ENCODE results near the gene LRRC25.
"Not testable (repeated sequence)": the region's sequence is repeated elsewhere in the genome, so short reads cannot be mapped to it uniquely, and the experiment has no call there.

The LRRC25 gene

DNA sequence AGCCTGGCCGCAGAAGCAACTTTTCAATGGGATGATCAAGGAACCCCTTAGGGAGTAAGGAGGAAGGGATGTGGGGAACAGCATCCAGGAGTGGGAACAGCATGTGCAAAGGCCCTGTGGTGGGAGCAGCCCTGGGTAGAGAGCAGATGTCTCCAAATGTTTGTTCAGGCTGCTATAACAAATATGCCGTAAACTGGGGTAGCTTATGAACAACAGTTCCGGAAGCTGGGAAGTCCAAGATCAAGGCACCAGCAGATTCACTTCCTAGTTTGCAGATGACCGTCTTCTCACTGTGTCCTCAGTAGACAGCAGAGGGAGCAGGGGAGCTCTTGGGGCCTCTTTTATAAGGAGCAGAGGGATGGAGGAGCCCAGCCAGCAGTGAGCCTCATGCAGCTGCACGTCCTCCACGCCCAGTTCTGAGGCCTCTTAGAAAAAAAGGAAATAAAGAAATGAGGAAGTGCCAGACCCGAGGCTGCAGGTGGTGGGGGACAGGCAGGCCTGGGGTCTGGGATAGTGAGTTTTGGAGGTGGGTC is 4.2 kb upstream of the LRRC25 start:
- peak; percentile 97 for DNase-seq

DNA sequence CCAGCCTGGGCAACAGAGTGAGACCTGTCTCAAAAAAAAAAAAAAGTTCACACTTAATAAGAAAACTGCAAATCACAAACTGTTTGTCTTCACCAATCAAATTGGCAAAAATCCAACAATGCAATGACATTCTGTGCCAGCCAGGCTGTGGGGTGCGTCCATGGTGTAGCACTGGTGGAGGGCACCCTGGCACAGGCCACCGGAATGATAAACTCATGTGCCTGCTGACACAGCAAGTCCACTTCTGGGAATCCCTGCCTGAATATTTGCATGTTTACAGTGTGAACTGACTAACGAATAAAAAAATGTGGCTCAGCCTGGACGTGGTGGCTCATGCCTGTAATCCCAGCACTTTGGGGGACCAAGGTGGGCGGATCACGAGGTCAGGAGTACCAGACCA is 1.6 kb upstream of the LRRC25 start:
- no peak for DNase-seq

DNA sequence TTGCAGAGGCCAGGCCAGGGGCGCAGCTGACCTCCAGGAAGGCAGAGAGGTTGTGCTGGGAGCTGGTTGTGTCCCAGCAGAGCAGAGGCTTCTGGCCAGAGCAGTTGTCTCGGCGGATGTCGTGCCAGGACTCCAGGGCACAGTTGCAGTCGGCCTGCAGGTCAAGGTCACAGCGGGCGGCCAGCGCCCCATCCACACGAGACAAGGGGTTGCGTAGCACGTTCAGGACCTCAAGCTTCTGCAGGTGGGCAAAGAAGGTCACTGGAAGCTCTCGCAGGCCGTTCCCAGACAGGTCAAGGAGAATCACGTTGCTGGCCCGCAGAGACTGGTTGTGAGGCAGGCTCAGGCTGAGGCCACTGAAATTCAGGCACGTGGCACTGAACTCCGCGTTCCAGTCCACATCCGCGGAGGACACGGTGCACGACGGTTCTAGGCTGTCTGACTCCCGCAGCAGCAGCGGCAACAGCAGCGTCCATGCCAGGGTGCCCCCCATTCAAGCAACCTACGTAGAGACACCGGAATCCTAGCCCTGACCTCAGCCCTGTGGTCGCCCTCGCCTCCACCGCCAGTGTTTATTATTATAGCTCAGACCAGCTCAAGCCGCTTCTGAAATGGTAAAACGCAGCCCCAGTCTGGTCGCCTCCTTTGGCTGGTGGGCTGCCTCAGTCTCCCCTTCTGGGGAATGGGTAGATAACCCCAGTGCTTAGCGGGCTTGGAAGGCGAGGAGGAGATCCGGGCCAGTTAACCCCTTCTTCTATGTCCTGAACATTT is 766 bp downstream of the LRRC25 start:
- no peak for DNase-seq

DNA sequence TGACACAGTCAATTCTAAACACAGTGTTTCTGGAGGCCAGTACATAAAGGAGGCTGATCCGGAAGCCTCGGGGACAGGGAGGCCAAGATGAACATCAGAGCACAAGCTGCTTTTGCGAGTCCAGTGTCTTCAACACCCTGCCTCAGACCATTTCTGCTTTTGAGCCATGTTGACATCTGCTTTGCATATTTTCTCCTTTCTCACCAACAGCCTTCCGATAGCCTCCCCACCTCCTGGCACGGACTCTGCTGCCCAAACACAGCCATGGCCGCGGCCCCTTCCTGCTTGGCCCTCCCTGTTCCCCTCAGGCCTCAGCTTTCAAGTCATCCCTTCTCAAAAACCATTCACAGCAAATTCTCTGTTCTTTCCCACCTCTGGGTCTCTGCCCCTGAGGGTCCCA is 3.6 kb downstream of the LRRC25 start:
- DNase-seq, result no peak

DNA sequence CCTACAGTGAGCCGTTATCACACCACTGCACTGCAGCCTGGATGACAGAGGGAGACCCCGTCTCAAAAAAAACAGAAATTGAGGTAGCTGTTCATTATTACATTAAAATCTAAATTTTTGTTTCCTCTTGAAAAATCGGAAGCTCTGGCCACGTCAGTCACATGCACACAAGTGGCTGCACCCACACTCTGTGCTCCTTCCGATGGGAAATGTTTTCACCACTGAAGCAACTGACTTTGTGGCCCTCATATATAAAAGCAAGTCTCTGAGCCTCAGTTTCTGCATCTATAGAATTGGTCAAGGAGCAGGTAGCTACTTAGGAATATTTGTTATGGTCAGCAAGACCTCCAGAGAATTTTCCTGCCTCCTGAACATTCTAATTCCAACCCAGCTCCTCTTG is 4.5 kb downstream of the LRRC25 start:
- DNase-seq, result no peak

DNA sequence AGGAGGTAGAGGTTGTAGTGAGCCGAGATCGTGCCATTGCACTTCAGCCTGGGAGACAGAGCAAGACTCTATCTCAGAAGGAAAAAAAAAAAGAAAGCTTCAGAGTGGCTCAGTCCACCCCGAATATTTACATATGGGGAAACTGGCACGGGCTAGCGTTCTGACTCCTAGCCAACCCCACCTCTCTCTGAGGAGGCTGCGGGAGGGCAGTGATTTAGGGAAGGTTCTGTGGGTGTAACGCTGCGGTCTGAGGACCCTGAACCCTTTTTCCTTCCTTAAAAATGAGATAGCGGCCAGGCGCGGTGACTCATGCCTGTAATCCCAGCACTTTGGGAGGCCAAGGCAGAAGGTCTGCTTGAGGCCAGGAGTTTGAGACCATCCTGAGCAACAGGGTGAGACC is 5.0 kb downstream of the LRRC25 start:
- DNase-seq, result peak; percentile 73

DNA sequence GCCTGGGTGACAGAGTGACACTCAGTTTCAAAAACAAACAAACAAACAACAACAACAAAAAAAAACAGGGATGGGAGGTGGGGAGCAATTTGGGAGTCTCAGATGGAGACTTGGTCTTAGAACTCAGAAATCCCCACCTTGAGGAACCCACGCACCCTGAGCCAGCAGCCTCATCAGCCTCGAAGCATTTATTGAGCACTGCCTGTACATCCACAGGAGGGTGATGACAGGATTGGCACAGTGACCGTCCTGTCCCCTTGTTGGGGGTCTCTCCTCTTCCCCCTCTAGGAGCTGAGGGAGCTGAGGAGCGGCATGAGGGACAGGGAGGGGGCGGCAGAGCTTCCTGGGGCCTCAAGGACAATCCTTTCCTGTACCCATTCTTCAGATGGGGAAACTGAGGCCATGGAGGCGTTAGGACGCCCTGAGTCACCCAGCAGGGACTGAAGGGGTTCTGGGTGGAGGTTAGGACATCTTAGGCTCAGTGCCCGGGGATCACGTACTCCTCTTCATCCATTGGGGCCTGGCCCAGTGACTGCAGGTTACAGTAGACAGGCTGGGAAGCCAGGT is 5.8 kb downstream of the LRRC25 start:
- no peak for DNase-seq

DNA sequence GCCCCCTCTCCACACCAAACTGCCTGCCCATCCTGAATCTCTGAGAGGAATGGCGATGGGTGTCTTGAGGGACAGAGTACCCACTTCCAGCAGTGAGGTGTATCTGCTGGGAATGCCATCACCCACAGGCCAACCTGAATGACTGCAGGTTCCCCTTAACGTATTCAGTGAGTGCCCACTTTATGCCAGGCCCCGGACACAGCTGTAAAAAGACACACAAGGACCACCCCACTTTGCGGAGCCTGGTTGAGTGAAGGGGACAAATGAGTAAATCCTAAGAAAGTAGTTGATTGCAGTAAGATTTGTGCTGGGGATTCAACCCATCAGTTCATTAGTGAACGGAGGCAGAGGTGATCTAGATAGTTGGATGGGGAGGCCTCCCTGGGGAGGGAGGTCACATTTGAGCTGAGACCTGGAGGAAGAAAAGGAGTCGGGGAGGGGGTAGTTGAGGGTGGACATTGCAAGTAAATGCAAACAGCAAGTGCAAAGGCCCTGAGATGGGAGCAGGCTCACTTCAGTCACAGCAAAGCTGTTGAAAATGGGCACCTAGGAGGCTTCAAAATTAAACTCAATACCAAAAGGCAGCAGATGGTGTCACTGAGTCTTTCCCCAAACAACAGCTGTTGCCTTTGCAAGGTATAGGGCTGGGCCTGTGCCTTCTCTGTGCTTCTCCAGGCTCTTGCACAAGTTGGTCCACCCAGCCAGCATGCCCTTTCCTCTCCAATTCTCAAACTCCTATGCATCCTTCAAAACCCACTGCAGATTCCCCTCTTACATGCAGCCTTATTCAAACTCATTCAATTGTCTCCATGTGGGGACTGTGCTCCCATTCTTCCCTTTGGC is 7.1 kb downstream of the LRRC25 start:
- no peak for DNase-seq

DNA sequence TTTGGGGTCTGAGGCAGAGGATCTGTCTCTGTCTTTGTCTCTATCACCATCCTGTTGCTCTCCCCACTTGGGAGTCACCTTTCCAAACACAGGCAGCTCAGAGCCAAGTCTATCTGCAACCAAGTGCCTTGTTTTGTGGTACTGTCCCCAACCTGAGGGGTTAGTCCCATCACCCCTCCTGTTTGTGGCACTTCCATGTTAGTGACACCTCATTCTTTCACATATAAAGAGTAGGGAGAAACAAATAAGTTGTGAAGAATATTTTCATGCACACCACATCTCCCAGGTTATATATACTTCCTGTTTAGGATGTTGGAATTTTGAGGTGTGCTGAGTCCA is 7.7 kb downstream of the LRRC25 start:
- no peak for DNase-seq

DNA sequence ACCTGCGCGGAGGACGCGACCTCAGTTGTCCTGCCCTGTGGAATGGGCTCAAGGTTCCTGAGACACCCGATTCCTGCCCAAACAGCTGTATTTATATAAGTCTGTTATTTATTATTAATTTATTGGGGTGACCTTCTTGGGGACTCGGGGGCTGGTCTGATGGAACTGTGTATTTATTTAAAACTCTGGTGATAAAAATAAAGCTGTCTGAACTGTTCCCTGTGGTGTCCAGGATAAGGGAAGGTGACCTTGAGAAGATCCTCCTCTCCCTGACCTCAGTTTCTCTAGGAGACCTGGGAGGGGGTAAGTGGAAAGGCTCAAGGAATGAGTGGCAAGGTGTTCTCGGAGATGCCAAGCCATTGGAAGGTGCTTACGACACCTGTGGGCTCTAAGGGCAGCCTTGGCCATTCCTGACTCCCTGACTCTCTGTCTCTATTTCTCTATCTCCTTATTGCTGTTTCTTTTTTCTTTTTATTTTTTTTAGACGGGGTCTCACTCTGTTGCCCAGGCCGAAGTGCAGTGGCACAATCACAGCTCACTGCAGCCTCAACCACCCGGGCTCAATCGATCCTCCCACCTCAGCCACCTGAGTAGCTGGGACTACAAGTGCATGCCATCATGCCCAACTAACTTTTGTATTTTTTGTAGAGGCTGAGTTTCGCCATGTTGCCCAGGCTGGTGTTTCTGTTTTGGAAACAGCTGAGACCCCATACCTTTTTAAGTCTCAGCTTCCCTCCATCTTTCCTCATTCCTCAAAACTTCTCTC is 8.3 kb downstream of the LRRC25 start:
- DNase-seq, result no peak

DNA sequence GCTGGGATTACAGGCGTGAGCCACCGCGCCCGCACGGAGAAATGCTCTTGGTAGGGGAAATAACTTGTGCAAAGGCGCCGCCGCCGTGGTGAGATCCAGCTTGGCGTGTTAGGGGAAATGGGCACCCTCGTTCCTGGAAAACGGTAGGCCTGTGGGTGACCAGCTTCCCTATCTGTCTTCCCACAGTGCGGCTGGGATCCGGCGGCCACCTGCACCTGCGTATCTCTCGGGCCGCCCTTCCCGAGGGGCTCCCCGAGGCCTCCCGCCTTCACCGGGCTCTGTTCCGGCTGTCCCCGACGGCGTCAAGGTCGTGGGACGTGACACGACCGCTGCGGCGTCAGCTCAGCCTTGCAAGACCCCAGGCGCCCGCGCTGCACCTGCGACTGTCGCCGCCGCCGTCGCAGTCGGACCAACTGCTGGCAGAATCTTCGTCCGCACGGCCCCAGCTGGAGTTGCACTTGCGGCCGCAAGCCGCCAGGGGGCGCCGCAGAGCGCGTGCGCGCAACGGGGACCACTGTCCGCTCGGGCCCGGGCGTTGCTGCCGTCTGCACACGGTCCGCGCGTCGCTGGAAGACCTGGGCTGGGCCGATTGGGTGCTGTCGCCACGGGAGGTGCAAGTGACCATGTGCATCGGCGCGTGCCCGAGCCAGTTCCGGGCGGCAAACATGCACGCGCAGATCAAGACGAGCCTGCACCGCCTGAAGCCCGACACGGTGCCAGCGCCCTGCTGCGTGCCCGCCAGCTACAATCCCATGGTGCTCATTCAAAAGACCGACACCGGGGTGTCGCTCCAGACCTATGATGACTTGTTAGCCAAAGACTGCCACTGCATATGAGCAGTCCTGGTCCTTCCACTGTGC is 9.1 kb downstream of the LRRC25 start:
- peak; percentile 95 for DNase-seq

DNA sequence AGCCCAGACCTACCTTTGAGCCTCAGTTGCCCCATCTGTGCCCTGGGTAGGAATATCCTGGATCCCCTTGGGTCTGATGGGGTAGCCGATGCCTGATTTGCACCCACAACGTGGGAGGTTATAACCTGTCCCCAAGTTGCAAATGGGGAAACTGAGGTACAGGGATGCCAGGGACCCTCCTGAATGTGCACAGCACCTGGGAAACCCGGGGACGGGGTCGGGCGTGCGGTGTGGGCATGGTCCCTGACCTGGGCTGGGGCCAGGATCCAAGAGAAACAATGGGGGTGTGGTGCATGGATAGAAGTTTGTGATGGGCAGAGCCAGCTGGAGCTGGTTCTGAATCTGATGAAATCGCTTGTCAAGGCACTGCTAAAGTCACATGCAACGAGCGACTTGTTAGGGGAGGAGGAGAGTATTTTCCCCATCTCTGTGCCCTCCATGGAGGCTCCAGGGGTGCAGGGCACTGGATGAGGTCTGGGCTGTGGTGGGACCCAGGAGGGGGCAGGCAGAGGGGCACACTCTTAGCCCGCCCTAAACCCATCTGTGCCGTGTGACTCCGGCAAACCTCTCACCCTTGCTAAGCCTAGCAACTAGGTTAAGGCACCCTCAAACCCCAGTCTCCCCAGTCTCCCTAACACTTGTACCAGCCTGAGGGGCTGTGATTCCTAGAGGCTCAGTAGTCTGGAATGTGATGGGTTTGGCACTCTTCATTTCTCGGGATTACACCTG is 10.7 kb downstream of the LRRC25 start:
- no peak for DNase-seq

DNA sequence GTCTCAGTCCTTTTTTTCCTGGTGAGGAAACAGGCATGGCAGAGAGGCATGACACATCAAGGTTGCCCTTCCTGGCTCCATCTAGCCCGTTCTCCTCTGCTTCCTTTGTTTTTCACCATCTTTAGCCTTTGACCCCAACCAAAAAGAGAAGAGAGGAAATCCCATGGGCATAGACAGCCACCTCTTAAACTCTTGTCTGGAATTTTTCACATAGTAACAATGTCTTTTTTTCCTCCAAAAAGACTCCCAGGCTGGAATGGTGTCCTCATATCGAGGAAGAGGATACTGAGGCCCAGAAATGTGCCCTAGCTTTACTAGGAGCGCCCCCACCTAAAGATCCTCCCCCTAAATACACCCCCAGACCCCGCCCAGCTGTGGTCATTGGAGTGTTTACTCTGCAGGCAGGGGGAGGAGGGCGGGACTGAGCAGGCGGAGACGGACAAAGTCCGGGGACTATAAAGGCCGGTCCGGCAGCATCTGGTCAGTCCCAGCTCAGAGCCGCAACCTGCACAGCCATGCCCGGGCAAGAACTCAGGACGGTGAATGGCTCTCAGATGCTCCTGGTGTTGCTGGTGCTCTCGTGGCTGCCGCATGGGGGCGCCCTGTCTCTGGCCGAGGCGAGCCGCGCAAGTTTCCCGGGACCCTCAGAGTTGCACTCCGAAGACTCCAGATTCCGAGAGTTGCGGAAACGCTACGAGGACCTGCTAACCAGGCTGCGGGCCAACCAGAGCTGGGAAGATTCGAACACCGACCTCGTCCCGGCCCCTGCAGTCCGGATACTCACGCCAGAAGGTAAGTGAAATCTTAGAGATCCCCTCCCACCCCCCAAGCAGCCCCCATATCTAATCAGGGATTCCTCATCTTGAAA is 11.5 kb downstream of the LRRC25 start, which contains the start of gene GDF15:
GDF15 (plus strand) TSS at position 484 of the 868 bp plus-strand sequence; CDS start at position 516, 32 bp downstream.
- DNase-seq, result no peak

DNA sequence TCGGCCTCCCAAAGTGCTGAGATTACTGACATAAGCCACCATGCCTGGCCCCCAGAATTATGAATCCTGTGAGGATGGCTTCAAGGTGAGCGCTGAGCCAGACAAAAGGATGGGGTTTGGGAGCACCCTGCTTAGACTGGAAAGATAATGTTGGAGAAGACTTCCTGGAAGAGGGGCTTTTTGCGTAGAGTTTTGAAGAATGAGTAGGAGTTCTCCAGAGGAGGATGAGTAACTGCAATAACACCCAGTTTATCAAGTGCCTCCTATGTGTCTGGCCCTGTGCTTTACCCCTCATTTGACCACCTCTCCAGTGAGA is 12.1 kb downstream of the LRRC25 start:
- DNase-seq, result no peak

DNA sequence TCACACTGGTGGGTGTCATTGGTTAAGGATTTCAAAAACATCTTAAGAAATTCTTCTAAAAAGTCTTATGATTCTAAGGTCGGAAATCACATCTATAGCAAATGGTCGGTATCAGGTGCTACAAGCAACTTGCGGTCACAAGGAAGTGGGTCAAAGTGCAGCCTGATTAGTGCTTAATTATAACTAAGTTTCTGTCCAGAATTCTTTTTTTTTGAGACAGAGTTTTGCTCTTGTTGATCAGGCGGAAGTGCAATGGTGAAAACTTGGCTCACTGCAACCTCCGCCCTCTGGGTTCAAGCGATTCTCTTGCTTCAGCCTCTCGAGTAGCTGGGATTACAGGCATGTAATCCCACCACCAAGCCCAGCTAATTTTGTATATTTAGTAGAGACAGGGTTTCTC is 12.6 kb downstream of the LRRC25 start:
- no peak for DNase-seq

DNA sequence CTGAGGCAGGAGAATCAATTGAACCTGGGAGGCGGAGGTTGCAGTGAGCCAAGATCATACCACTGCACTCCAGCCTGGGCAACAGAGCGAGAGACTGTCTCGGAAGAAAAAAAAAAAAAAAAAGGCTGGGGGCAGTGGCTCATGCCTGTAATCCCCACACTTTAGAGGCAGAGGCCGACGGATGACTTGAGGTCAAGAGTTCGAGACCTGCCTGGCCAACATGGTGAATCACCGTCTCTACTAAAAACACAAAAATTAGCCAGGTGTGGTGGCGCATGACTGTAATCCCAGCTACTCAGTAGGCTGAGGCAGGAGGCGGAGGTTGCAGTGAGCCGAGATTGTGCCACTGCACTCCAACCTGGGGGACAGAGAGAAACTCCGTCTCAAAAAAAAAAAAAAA is 13.8 kb downstream of the LRRC25 start:
- not testable (repeated sequence) for DNase-seq

DNA sequence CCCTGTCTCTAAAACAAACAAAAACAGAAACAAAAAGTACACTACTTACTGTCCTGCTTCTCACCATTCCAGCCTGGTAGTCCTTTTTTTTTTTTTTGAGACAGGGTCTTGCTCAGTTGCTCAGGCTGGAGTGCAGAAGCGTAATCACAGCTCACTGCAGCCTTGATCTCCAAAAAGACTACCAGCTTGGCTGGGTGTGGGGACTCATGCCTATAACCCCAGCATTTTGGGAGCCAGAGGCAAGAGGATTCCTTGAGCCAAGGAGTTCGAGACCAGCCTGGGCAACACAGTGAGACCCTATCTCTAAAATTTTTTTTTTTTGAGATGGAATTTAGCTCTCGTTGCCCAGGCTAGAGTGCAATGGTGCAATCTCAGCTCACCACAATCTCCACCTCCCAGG is 16.6 kb downstream of the LRRC25 start:
- no peak for DNase-seq

DNA sequence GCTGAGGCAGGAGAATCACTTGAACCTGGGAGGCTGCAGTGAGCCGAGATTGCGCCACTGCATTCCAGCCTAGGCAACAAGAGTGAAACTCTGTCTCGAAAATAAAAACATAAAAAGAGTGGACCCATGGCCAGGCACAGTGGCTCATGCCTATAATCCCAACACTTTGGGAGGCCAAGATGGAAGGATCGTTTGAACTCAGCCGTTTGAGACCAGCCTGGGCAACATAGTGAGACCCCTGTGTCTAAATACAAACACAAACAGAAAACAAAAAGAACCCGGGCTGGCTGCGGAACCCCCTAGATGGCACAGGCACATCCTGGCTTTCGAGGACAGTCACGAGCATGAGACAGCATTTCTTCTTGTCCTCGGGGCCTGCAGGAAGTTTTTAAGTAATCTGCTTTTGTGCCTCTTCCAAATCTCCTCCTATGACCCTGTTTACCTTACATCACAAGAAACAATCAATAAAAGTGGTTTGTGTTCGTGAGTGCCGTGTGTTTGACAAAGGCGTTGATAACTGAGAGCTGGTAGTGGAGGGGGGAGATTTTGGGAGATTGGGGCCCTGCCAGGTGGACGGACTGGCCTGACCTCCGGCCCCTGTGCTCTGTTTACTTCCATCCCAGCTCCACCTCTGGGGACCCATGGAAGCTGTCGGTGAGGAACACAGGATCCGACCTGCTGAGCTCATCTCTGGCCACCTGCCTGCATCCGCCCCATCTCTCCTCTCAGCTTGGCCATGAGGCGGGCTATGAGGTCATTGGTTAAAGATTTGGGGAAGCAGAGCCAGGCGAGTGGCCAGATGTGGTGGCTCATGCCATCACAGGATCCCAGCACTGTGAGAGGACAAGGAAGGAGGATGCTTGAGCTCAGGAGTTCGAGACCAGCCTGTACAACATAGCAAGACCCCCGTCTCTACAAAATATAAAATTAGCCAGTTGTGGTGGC is 17.3 kb downstream of the LRRC25 start:
- DNase-seq, result no peak

DNA sequence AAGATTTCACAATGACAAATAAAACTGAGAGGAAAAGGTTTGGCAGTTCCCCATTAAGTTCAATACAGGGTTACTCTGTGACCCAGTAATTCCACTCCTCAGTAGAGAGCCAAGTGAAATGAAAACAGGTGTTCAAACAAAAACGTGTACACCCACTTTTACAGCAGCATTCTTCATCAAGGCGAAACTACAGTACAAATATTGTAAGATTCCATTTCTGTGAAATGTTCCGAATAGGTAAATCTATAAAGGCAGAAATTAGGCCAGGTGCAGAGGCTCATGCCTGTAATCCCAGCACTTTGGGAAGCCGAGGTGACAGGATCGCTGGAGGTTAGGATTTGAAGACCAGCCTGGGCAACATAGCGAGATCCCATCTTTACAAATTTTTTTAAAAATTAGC is 20.4 kb downstream of the LRRC25 start:
- no peak for DNase-seq
